Caki2 (cell line): Measurements from ENCODE around the gene TMC5. TPM values are rescaled to one million over a fixed set of nuclear protein-coding genes. Genes with fewer than 3 reads are reported as not detected.

ENCODE experiments used
- total RNA-seq: library from RNA; depleted of rRNA; stranded (reverse); fragments of >200 nt; shearing (Covaris generic); gene quantifications from 2 replicates; pipeline ENCODE4 v1.2.3, GENCODE V29; 2014; ENCODE audit warnings: low replicate concordance; rRNA removed

The TMC5 gene
- total RNA-seq, 1 experiment from 2014 or later = 0.10 TPM

Other genes with a start within 250 kb of the TMC5 start
- 9.9 and 15.1 TPM in 2 replicates for gene SYT17, start 249.6 kb upstream of the TMC5 start, total RNA-seq
- gene CLEC19A, start 132.2 kb upstream of the TMC5 start, total RNA-seq = not detected in 2 replicates
- gene GDE1, start 104.2 kb downstream of the TMC5 start, total RNA-seq = 85.5 and 97.7 TPM in 2 replicates
- gene CCP110, start 106.1 kb downstream of the TMC5 start, total RNA-seq = 8.6 and 10.1 TPM in 2 replicates
- 16.3 and 20.7 TPM in 2 replicates for gene VPS35L, start 137.8 kb downstream of the TMC5 start, total RNA-seq